Liver (tissue), 3 donors: ENCODE results near the gene PVALEF.

Experiments
- FOXA1 ChIP-seq: IDR thresholded peaks from 2 replicates; pipeline ENCODE4 v1.6.1; 2016; ENCODE audit warnings: antibody characterized with exemption
- TAF1 ChIP-seq: conservative IDR thresholded peaks from 2 replicates; pipeline ENCODE4 v1.6.1; 2016; ENCODE audit warnings: antibody characterized with exemption, mild to moderate bottlenecking
- TF ChIP-seq, protein P1 (sequence below): fragments of 150-350 bp; IDR thresholded peaks from 2 replicates; pipeline ENCODE4 v1.5.1; 2017; ENCODE audit warnings: improper control_type of control experiment, low read depth, low read length; ENCODE audit not compliant: missing input control
- donor health status: healthy.
- donor health status: healthy.

- TF ChIP-seq, protein P1, sequence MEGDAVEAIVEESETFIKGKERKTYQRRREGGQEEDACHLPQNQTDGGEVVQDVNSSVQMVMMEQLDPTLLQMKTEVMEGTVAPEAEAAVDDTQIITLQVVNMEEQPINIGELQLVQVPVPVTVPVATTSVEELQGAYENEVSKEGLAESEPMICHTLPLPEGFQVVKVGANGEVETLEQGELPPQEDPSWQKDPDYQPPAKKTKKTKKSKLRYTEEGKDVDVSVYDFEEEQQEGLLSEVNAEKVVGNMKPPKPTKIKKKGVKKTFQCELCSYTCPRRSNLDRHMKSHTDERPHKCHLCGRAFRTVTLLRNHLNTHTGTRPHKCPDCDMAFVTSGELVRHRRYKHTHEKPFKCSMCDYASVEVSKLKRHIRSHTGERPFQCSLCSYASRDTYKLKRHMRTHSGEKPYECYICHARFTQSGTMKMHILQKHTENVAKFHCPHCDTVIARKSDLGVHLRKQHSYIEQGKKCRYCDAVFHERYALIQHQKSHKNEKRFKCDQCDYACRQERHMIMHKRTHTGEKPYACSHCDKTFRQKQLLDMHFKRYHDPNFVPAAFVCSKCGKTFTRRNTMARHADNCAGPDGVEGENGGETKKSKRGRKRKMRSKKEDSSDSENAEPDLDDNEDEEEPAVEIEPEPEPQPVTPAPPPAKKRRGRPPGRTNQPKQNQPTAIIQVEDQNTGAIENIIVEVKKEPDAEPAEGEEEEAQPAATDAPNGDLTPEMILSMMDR, result no peak
- TF ChIP-seq FOXA1 (no peak), TAF1 (no peak)
Observed at GRCh38 chr17:81129289-81129688, 36.0 kb upstream of the PVALEF start.
